Loucy (cell line): Measurements from ENCODE around the gene AMPD2.
A peak's percentile ranks its signal among the peaks of the same experiment; 100 is the strongest.

Experiments
- CTCF ChIP-seq: fragments of 200-600 bp; sonication (generic); conservative IDR thresholded peaks from 2 replicates; pipeline ENCODE4 v1.5.1; 2014; ENCODE audit warnings: mild to moderate bottlenecking, antibody characterized with exemption, low read length
- EZH2phosphoT487 ChIP-seq: fragments of 200-600 bp; IDR thresholded peaks from 2 replicates; pipeline ENCODE4 v1.6.1; 2018; ENCODE audit warnings: antibody characterized with exemption, mild to moderate bottlenecking, moderate library complexity, borderline replicate concordance

DNA sequence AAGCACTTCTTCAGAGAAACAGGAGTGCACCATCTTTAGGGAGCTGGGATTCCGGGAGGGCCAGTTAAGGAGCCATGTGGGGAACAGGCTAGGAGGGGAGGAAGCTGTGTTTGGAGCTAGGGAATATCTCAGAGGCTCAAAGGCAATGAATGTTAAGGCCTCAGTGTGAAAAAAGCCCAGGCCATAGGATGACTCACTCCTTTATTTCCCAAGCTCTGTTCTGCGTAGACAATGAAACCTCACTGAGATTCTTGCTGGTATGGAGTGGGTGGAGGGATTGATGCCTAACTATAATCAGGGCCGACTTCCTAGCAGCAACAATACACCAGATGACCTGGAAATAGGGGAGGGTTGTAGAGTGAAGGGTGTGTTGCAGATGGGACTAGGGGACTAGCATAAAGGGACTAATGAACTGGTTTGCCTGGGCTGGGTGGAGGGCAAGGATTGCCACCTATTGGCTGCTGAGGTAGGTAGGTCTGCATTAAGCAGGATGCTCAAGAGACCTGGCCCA lies 2.3 kb upstream of the AMPD2 start:
- TF ChIP-seq CTCF = peak; percentile 41; the same call in 1 of the 2 replicates
- TF ChIP-seq EZH2phosphoT487 = no peak
